ENCODE results near the gene BRD1. TPM values are rescaled to one million over a fixed set of nuclear protein-coding genes. Genes with fewer than 3 reads are reported as not detected.
"Not testable (repeated sequence)": the region's sequence is repeated elsewhere in the genome, so short reads cannot be mapped to it uniquely, and the experiment has no call there.

Gene BRD1
- total RNA-seq, 4 donors from 2014 or later = 69.3 to 116 (median 81.1) TPM

DNA sequence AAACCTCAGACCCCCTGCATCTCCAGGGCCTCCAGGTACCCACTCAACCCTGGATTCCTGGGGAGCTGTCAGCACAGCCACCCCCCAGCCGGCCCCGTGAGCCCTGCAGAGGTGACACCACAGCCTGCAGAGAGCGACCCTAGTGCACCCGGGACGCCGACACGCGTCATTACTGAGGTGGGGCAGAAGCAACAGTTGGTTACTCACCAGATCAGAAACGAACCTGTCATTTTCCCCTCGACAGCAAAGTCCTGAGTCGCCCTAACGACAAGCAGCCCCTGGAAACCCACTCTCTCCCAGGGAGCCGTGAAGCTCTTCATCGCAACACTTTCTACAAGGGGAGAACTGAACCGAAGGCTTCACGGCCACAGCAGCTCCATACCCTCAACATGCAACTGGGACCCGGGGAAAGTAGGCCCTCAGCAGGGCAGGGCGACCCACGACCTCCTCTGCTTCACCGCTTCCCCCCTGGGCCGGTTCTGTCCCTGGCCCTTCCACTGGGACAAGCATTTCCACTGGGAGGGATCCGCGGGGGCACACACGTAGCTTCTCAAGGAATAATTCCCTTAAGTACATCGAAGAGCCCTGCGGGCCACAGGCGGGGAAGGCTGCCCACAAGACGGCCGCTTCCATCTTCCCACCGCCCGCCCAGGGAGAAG, 1.6 kb downstream of the BRD1 start:
- H3K27ac ChIP-seq = peak overlapping the region; percentile 96
- no peaks in the 10 kb centered on the region for H3K27me3 ChIP-seq
- peaks cover 57% of the 10 kb centered on the region for H3K4me1 ChIP-seq
- 10% methylated on average over 16 of the region's 31 CpGs for WGBS
- DNase-seq (ENCODE audit: low spot score in 2 of 2) = no peak
- no peaks in the 10 kb centered on the region for H3K9me3 ChIP-seq
- TF ChIP-seq, protein P1, sequence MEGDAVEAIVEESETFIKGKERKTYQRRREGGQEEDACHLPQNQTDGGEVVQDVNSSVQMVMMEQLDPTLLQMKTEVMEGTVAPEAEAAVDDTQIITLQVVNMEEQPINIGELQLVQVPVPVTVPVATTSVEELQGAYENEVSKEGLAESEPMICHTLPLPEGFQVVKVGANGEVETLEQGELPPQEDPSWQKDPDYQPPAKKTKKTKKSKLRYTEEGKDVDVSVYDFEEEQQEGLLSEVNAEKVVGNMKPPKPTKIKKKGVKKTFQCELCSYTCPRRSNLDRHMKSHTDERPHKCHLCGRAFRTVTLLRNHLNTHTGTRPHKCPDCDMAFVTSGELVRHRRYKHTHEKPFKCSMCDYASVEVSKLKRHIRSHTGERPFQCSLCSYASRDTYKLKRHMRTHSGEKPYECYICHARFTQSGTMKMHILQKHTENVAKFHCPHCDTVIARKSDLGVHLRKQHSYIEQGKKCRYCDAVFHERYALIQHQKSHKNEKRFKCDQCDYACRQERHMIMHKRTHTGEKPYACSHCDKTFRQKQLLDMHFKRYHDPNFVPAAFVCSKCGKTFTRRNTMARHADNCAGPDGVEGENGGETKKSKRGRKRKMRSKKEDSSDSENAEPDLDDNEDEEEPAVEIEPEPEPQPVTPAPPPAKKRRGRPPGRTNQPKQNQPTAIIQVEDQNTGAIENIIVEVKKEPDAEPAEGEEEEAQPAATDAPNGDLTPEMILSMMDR (IDR thresholded peaks at IDR 0.05) = no peak
- no peak for TF ChIP-seq POLR2A (IDR thresholded peaks at IDR 0.05)
- no peak for TF ChIP-seq EP300 (IDR thresholded peaks at IDR 0.05)
- no peak for TF ChIP-seq POLR2AphosphoS5 (IDR thresholded peaks at IDR 0.05)
- H3K4me3 ChIP-seq = peak overlapping the region; percentile 91
- H3K36me3 ChIP-seq = peaks cover 34% of the 10 kb centered on the region

DNA sequence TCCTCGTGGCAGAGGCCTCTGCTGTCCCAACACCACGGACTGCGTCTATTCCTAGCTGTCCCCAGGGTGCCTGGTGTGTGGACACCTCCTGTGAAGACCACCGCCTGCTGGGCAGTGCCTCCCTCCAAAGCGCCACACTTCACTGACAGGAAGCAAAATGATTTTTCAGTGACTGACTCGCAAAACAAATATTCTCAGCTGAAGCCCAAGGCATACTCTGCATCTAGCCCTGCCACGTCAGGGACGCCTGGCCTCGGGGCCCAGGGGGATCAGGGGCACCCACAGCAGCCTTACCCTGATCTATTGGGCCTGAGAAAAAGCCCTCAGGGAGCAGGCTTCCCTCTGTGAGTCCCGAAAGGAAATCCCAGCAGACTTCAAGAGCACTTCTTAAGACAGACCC, 2.2 kb downstream of the BRD1 start:
- Histone ChIP-seq H3K27me3 (no peaks in the 10 kb centered on the region), H3K36me3 (peaks cover 39% of the 10 kb centered on the region), H3K4me3 (peak overlapping the region; percentile 91), H3K4me1 (peaks cover 57% of the 10 kb centered on the region), H3K27ac (no peak overlapping the region), H3K9me3 (no peaks in the 10 kb centered on the region)
- no peak for DNase-seq (ENCODE audit: low spot score in 2 of 2)
- no peak for TF ChIP-seq POLR2AphosphoS5 (IDR thresholded peaks at IDR 0.05)
- TF ChIP-seq, protein P1 (IDR thresholded peaks at IDR 0.05) = no peak
- TF ChIP-seq EP300 (IDR thresholded peaks at IDR 0.05) = no peak
- TF ChIP-seq POLR2A (IDR thresholded peaks at IDR 0.05) = no peak
- 67% methylated on average over 8 of the region's 10 CpGs for WGBS

DNA sequence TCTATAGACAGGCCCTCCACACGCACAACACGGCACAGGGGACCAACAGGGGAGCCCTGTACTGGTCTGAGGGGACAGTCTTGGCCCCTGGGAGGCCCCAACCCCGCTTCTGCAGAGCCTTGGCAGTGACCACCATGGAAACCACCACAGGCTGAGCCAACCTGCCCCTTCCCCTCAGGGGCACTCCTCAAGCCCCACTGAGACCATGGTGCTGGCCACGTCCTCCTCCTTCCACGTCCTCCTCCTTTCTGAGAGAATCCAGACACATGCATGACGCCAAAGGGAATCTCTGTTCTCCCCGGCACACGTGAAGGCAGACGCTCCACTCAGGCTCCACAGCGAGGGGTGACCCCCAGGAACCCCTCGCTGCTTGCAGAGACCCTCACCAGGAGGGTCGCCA, 2.7 kb downstream of the BRD1 start:
- no peak overlapping the region for H3K27ac ChIP-seq
- H3K36me3 ChIP-seq = peaks cover 43% of the 10 kb centered on the region
- no peaks in the 10 kb centered on the region for H3K27me3 ChIP-seq
- no peaks in the 10 kb centered on the region for H3K9me3 ChIP-seq
- no peak for DNase-seq (ENCODE audit: low spot score in 2 of 2)
- TF ChIP-seq POLR2A (IDR thresholded peaks at IDR 0.05) = no peak
- TF ChIP-seq POLR2AphosphoS5 (IDR thresholded peaks at IDR 0.05) = no peak
- TF ChIP-seq EP300 (IDR thresholded peaks at IDR 0.05) = no peak
- TF ChIP-seq, protein P1 (IDR thresholded peaks at IDR 0.05) = no peak
- 84% methylated on average over 10 of the region's 12 CpGs for WGBS
- H3K4me3 ChIP-seq = peak overlapping the region; percentile 91
- peaks cover 57% of the 10 kb centered on the region for H3K4me1 ChIP-seq

DNA sequence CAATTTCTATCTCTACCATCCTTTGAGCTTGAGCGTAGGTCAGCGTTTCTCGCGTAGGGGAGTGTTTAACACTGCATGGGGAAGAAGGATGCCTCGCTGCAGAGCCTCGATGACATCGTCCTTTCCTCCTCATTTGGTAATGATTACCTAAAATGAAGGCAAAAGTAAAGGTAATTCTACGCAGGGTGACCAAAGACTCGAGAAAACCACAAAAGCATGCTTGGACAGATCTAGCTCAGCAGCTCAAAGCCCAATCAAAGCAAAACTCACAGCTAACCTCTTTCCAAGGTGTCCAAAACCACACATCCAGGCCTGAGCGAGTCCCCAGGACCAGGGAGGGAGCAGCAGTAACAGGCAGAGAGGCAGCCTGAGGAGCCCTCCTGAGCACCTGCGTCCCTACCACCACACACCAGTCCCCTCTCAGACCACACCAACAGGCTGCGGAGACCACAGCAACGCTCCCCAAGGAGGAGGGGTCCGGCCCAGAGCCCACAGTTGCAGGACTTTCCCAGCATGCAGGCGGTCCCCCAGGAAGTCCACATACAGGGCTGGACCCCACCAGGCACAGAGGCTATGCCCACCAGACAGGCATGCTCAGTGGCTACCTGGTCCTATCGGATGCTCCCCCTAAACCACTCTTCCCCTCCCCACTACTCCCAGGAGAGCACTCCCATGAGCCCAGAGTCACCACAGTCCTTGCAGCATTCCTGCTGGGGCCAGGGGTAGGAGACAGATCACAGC, 3.3 kb downstream of the BRD1 start:
- 91% methylated on average over 15 of the region's 16 CpGs for WGBS
- Histone ChIP-seq H3K36me3 (peaks cover 46% of the 10 kb centered on the region), H3K27ac (no peak overlapping the region), H3K4me3 (peak overlapping the region; percentile 91), H3K4me1 (peaks cover 57% of the 10 kb centered on the region), H3K9me3 (no peaks in the 10 kb centered on the region), H3K27me3 (no peaks in the 10 kb centered on the region)
- no peak for DNase-seq (ENCODE audit: low spot score in 2 of 2)
- TF ChIP-seq POLR2A (IDR thresholded peaks at IDR 0.05) = no peak

DNA sequence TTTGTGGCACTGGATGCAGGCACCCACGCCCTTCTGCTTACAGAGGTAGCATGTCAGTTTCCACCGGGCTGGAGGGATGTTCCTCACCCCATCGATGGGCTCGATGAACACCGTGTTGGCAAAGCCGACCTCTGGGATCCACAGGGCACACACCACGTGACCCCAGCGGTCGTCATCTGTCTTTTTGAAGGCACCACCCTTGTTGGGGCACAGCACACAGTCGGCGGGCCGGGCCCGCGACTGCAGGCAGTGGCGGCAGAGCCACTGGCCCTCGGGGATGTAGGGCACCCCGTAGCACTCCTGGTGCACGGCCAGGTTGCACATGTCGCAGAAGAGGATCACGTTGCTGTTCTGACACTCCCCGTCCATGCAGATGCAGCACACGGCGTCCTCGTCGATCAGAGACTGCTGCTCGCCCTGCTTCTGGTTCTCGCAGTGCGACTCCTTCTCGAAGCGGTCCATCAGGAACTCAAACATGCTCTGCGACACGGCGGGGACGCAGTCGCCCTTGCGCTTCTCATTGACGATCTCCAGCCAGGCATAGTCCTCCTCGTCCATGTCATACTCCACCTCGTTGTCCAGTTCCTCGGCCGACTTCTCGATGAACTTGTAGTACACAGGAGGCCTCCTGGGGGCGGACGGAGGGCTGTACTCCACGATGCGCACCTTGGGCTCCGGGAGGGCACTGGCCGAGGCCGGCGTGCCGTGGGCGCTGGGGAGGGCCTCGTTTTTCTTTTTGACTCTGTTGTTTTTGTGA, 4.2 kb downstream of the BRD1 start:
- no peaks in the 10 kb centered on the region for H3K27me3 ChIP-seq
- H3K4me1 ChIP-seq = peaks cover 56% of the 10 kb centered on the region
- H3K36me3 ChIP-seq = peaks cover 55% of the 10 kb centered on the region
- no peak overlapping the region for H3K4me3 ChIP-seq
- H3K9me3 ChIP-seq = no peaks in the 10 kb centered on the region
- TF ChIP-seq, protein P1 (IDR thresholded peaks at IDR 0.05) = no peak
- TF ChIP-seq POLR2A (IDR thresholded peaks at IDR 0.05) (no peak), EP300 (IDR thresholded peaks at IDR 0.05) (no peak), POLR2AphosphoS5 (IDR thresholded peaks at IDR 0.05) (no peak)
- no peak overlapping the region for H3K27ac ChIP-seq
- no peak for DNase-seq (ENCODE audit: low spot score in 2 of 2)
- WGBS = 95% methylated on average over 44 of the region's 53 CpGs

DNA sequence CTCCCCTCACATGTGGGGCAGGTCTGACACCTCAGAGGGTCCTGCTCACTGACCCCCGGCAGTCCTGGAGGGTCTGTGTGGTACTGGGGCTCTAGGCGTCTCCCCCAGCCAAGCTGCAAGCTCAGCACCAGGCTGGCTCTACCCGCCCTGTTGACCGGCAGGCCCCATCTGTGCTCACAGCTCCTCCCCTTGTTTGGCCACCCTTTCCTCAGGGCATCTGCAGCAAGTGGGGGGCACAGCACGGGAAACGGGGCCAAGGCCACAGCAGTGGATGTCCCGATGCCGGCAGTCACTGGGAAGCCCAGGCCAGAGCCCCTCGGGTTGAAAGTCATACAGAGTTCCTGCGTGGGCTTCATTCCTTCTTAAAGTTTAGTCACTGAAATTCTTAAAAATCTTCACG, 5.9 kb downstream of the BRD1 start:
- 85% methylated on average over 10 of the region's 11 CpGs for WGBS
- H3K36me3 ChIP-seq = peaks cover 71% of the 10 kb centered on the region

More for the DNA sequence above, 5.9 kb downstream of the BRD1 start:
- not testable (repeated sequence) for H3K9me3 ChIP-seq; DNase-seq (ENCODE audit: low spot score in 2 of 2); H3K27ac ChIP-seq; H3K27me3 ChIP-seq; H3K4me3 ChIP-seq
- H3K4me1 ChIP-seq = peaks cover 50% of the 10 kb centered on the region

Data from suprapubic skin (tissue), 4 donors.